ENCODE results near the gene KRT76.

KRT76 gene

GRCh38 chr12:52730793-52731192, 46.4 kb downstream of the KRT76 start:
- DNase-seq (ENCODE audit: low read depth): no peak

- DNase-seq (ENCODE audit: low read depth): no peak
Measured at GRCh38 chr12:52730383-52730782, 46.8 kb downstream of the KRT76 start.

GRCh38 chr12:52729147-52729546, 48.0 kb downstream of the KRT76 start:
- no peak for DNase-seq (ENCODE audit: low read depth)

- no peak for DNase-seq (ENCODE audit: low read depth)
Measured at GRCh38 chr12:52728374-52728773, 48.8 kb downstream of the KRT76 start.

GRCh38 chr12:52727037-52727436, 50.1 kb downstream of the KRT76 start:
- DNase-seq (ENCODE audit: low read depth): no peak

GRCh38 chr12:52726451-52726850, 50.7 kb downstream of the KRT76 start:
- DNase-seq (ENCODE audit: low read depth): no peak

GRCh38 chr12:52724384-52724783, 52.8 kb downstream of the KRT76 start:
- no peak for DNase-seq (ENCODE audit: low read depth)

GRCh38 chr12:52722680-52723079, 54.5 kb downstream of the KRT76 start:
- no peak for DNase-seq (ENCODE audit: low read depth)

- no peak for DNase-seq (ENCODE audit: low read depth)
Measured at GRCh38 chr12:52721838-52722470, 55.2 kb downstream of the KRT76 start.

- no peak for DNase-seq (ENCODE audit: low read depth)
Measured at GRCh38 chr12:52720365-52720886, 56.7 kb downstream of the KRT76 start.
